ENCODE measurements around the gene MYRFL. TPM values are rescaled to one million over a fixed set of nuclear protein-coding genes. Genes with fewer than 3 reads are reported as not detected.

Gene MYRFL
- total RNA-seq, 3 donors from 2014 or later (not counting 1 experiment from before 2014, with no cell fraction given): not detected

Other genes with a start within 250 kb of the MYRFL start
- 100 to 1,000 TPM; 154 to 171 (median 171) TPM for gene CCT2, start 239.8 kb upstream of the MYRFL start, total RNA-seq
- not detected for gene LRRC10, start 214.3 kb upstream of the MYRFL start, total RNA-seq
- gene BEST3, start 125.9 kb upstream of the MYRFL start, total RNA-seq: not detected
- 1 to 10 TPM; 6.7 to 8.7 (median 8.5) TPM for gene RAB3IP, start 86.4 kb upstream of the MYRFL start, total RNA-seq

Data from natural killer cell (primary cell).